WTC11 (cell line): ENCODE results near the gene NOPCHAP1. TPM values are rescaled to one million over a fixed set of nuclear protein-coding genes. Genes with fewer than 3 reads are reported as not detected.

Source experiments
- ATAC-seq: fragments of 200-7000 bp; cut with Tn5 transposase; 2 replicates; pipeline ENCODE4 v1.10.0; 2021; ENCODE audit warnings: mild to moderate bottlenecking, moderate library complexity
- CTCF ChIA-PET: fragments of 300-600 bp; sonication (Branson Sonifier 250); formaldehyde crosslinking; loops from one replicate; lab custom pipeline; 2021; ENCODE audit warnings: antibody characterized with exemption; lab: Charles Lee
- POLR2A ChIA-PET: fragments of 350-600 bp; sonication (Branson Sonifier 250); formaldehyde crosslinking; loops from one replicate; lab custom pipeline; 2021; ENCODE audit warnings: antibody characterized with exemption; lab: Charles Lee
- DNase-seq: peaks from one replicate; pipeline ENCODE4 v3.0.0; 2021; ENCODE audit warnings: low spot score
- H3K27ac Mint-ChIP-seq: 2 replicates; pipeline ENCODE4 v1.8.0; 2021; ENCODE audit warnings: mixed read lengths
- H3K27me3 Mint-ChIP-seq: 2 replicates; pipeline ENCODE4 v1.8.0; 2021; ENCODE audit warnings: low read depth, mild to moderate bottlenecking, moderate library complexity, mixed read lengths
- H3K36me3 Mint-ChIP-seq: 2 replicates; pipeline ENCODE4 v1.8.0; 2021; ENCODE audit warnings: mixed read lengths
- H3K4me1 Mint-ChIP-seq: 2 replicates; pipeline ENCODE4 v1.8.0; 2022; ENCODE audit warnings: mixed read lengths
- H3K4me3 Mint-ChIP-seq: 2 replicates; pipeline ENCODE4 v1.8.0; 2021; ENCODE audit warnings: mild to moderate bottlenecking, moderate library complexity, mixed read lengths
- H3K9me3 Mint-ChIP-seq: 2 replicates; pipeline ENCODE4 v1.8.0; 2021; ENCODE audit warnings: mixed read lengths
- ATF1 ChIP-seq: sonication (generic); formaldehyde crosslinking; IDR thresholded peaks from 2 replicates; pipeline ENCODE4 v1.8.1; 2023; ENCODE audit warnings: mild to moderate bottlenecking, moderate library complexity, missing genetic modification reagents
- ESRRA ChIP-seq: sonication (generic); formaldehyde crosslinking; IDR thresholded peaks from 2 replicates; pipeline ENCODE4 v1.8.1; 2022; ENCODE audit warnings: mild to moderate bottlenecking, missing genetic modification reagents, borderline replicate concordance
- FOXK1 ChIP-seq: sonication (generic); formaldehyde crosslinking; IDR thresholded peaks from 2 replicates; pipeline ENCODE4 v1.8.0; 2022; ENCODE audit warnings: mild to moderate bottlenecking, moderate library complexity, missing genetic modification reagents
- MYBL2 ChIP-seq: sonication (generic); formaldehyde crosslinking; IDR thresholded peaks from 2 replicates; pipeline ENCODE4 v1.8.1; 2023; ENCODE audit warnings: mild to moderate bottlenecking, moderate library complexity, missing genetic modification reagents
- NFYB ChIP-seq: sonication (generic); formaldehyde crosslinking; conservative IDR thresholded peaks from 2 replicates; pipeline ENCODE4 v1.8.0; 2022; ENCODE audit warnings: low read depth, missing genetic modification reagents
- ZNF232 ChIP-seq: sonication (generic); formaldehyde crosslinking; IDR thresholded peaks from 2 replicates; pipeline ENCODE4 v1.8.0; 2022; ENCODE audit warnings: mild to moderate bottlenecking, missing genetic modification reagents
- total RNA-seq: library from RNA; stranded (reverse); gene quantifications from 3 replicates; pipeline ENCODE4 v1.2.3, GENCODE V29; 2021
- TF ChIP-seq, protein P1 (sequence below): fragments of 250-450 bp; sonication (Bioruptor Pico); IDR thresholded peaks from 2 replicates; pipeline ENCODE4 v1.9.0; 2021; ENCODE audit warnings: mild to moderate bottlenecking
- TF ChIP-seq, protein P2 (sequence below): sonication (generic); formaldehyde crosslinking; IDR thresholded peaks from 2 replicates; pipeline ENCODE4 v1.8.0; 2022; ENCODE audit warnings: missing genetic modification reagents
- TF ChIP-seq, protein P3 (sequence below): sonication (generic); formaldehyde crosslinking; IDR thresholded peaks from 2 replicates; pipeline ENCODE4 v1.8.0; 2022; ENCODE audit warnings: mild to moderate bottlenecking, missing genetic modification reagents

Gene NOPCHAP1
- total RNA-seq, 1 experiment from 2014 or later: 34.8 TPM

DNA sequence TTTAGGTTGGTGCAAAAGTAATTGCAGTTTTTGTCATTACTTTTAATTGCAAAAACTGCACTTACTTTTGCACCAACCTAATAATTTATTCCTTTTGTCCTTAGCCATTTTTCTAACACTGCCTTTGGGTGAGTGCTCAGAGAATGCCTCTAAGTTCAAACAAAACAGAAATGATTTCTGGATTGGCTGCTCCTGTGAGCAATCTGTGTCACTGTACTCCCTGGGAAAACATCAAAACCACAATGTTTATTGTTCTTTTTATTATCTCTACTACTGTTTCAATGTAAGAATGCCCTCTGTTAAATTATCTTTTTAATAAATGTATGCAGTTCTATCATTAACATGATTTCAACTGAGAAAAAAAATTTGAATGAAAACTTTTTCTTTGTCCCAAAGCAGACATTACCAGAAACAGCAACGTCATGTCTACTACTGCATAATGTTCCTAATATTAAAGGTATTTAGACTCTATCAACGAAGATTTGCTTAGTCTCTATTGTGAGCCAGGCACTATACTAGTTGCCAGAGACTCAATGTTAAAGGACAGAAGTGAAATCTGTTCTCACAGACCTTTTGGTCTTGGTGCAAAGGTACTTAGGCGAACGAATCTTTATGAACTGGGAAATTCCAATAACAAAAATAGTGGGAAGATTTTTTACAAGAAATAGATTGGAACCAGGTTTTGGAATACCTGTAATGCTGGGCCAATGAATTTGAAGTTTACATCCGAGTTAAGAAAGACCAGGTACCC is 34.2 kb upstream of the NOPCHAP1 start (continued):
- TF ChIP-seq, protein P1, sequence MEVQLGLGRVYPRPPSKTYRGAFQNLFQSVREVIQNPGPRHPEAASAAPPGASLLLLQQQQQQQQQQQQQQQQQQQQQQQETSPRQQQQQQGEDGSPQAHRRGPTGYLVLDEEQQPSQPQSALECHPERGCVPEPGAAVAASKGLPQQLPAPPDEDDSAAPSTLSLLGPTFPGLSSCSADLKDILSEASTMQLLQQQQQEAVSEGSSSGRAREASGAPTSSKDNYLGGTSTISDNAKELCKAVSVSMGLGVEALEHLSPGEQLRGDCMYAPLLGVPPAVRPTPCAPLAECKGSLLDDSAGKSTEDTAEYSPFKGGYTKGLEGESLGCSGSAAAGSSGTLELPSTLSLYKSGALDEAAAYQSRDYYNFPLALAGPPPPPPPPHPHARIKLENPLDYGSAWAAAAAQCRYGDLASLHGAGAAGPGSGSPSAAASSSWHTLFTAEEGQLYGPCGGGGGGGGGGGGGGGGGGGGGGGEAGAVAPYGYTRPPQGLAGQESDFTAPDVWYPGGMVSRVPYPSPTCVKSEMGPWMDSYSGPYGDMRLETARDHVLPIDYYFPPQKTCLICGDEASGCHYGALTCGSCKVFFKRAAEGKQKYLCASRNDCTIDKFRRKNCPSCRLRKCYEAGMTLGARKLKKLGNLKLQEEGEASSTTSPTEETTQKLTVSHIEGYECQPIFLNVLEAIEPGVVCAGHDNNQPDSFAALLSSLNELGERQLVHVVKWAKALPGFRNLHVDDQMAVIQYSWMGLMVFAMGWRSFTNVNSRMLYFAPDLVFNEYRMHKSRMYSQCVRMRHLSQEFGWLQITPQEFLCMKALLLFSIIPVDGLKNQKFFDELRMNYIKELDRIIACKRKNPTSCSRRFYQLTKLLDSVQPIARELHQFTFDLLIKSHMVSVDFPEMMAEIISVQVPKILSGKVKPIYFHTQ (CRISPR knock-in tag): no peak

DNA sequence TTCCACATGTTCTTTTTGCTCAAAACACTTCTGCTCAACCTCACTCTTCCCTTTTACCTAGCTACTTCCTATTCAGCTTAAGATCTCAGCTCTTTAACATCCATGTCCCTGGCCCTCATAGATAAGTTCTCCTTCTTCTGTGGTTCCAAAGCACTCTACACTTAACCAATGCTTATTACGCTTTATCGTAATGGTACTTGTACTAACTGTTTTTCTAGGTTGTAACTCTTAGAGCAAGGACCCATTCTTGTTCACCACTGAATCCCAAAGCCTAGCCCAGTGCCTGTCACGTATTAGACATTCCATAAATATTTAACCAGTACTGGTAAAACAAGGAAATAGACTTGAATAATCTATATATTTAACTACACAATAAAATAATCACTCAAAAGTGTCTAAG is 33.3 kb upstream of the NOPCHAP1 start:
- no peak for DNase-seq
- Mint-ChIP-seq H3K27me3 (peaks cover 26% of the 10 kb centered on the region), H3K27ac (no peak overlapping the region), H3K36me3 (no peaks in the 10 kb centered on the region), H3K4me1 (peaks cover 5% of the 10 kb centered on the region; the same call in 1 of the 2 replicates), H3K4me3 (no peak overlapping the region), H3K9me3 (no peaks in the 10 kb centered on the region)
- no peak for ATAC-seq
- POLR2A ChIA-PET: no interaction called here
- CTCF ChIA-PET: no interaction called here
- TF ChIP-seq ATF1 (CRISPR knock-in tag) (no peak), FOXK1 (CRISPR knock-in tag) (no peak)
- TF ChIP-seq, protein P2, sequence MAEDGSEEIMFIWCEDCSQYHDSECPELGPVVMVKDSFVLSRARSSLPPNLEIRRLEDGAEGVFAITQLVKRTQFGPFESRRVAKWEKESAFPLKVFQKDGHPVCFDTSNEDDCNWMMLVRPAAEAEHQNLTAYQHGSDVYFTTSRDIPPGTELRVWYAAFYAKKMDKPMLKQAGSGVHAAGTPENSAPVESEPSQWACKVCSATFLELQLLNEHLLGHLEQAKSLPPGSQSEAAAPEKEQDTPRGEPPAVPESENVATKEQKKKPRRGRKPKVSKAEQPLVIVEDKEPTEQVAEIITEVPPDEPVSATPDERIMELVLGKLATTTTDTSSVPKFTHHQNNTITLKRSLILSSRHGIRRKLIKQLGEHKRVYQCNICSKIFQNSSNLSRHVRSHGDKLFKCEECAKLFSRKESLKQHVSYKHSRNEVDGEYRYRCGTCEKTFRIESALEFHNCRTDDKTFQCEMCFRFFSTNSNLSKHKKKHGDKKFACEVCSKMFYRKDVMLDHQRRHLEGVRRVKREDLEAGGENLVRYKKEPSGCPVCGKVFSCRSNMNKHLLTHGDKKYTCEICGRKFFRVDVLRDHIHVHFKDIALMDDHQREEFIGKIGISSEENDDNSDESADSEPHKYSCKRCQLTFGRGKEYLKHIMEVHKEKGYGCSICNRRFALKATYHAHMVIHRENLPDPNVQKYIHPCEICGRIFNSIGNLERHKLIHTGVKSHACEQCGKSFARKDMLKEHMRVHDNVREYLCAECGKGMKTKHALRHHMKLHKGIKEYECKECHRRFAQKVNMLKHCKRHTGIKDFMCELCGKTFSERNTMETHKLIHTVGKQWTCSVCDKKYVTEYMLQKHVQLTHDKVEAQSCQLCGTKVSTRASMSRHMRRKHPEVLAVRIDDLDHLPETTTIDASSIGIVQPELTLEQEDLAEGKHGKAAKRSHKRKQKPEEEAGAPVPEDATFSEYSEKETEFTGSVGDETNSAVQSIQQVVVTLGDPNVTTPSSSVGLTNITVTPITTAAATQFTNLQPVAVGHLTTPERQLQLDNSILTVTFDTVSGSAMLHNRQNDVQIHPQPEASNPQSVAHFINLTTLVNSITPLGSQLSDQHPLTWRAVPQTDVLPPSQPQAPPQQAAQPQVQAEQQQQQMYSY: no peak
- TF ChIP-seq, all 79 proteins: peak for 0

DNA sequence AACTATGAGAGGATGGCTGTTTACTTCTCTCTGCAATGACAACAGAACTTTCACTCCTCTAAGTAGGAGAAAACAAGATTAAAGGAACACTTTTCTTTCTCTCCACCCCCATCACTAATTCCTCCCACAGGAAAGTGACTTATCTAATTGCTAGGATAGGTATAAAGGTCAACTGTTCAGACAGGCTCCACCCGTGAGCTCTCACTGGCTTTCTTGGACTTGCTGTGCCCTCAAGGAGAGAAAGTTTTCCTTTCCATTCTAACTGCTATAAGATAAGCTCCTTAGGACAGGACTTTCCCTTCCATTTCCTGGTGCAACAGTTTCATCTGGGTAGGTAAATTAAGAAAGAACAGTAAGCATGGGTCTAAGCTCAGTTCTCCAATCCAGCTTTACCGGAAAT is 32.8 kb upstream of the NOPCHAP1 start:
- DNase-seq (no peak), ATAC-seq (no peak)
- H3K9me3 Mint-ChIP-seq: no peaks in the 10 kb centered on the region
- no peak overlapping the region for H3K27ac Mint-ChIP-seq
- peaks cover 5% of the 10 kb centered on the region; the same call in 1 of the 2 replicates for H3K4me1 Mint-ChIP-seq
- ChIA-PET CTCF (interaction anchor here (1.0 kb wide), 1 partner anchor 572 kb away, joined by 4 read pairs; no protein-coding TSS in a partner anchor), POLR2A (no interaction called here)
- TF ChIP-seq ESRRA (CRISPR knock-in tag): no peak
- TF ChIP-seq, protein P2: no peak
- no peak for TF ChIP-seq NFYB (CRISPR knock-in tag)
- TF ChIP-seq, protein P3, sequence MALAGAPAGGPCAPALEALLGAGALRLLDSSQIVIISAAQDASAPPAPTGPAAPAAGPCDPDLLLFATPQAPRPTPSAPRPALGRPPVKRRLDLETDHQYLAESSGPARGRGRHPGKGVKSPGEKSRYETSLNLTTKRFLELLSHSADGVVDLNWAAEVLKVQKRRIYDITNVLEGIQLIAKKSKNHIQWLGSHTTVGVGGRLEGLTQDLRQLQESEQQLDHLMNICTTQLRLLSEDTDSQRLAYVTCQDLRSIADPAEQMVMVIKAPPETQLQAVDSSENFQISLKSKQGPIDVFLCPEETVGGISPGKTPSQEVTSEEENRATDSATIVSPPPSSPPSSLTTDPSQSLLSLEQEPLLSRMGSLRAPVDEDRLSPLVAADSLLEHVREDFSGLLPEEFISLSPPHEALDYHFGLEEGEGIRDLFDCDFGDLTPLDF: no peak
- TF ChIP-seq ZNF232 (CRISPR knock-in tag): no peak
- TF ChIP-seq MYBL2 (CRISPR knock-in tag): no peak
- peaks cover 26% of the 10 kb centered on the region for H3K27me3 Mint-ChIP-seq
- H3K4me3 Mint-ChIP-seq: no peak overlapping the region
- H3K36me3 Mint-ChIP-seq: no peaks in the 10 kb centered on the region
